GM21619 (cell line): ENCODE results near the gene TMEM178B.
"Not testable (repeated sequence)": the region's sequence is repeated elsewhere in the genome, so short reads cannot be mapped to it uniquely, and the experiment has no call there.

Experiments used
- ATAC-seq: cut with Tn5 transposase; IDR thresholded peaks from one replicate; pipeline ENCODE4 v1.9.1; 2021; ENCODE audit not compliant: unreplicated experiment

Gene TMEM178B

GRCh38 chr7:141074162-141074991 is 513 bp downstream of the TMEM178B start:
- no peak for ATAC-seq

GRCh38 chr7:141074997-141075396 is 1.1 kb downstream of the TMEM178B start:
- ATAC-seq: no peak

GRCh38 chr7:141076377-141076776 is 2.5 kb downstream of the TMEM178B start:
- no peak for ATAC-seq

GRCh38 chr7:141079219-141079618 is 5.4 kb downstream of the TMEM178B start:
- no peak for ATAC-seq

GRCh38 chr7:141089490-141089889 is 15.6 kb downstream of the TMEM178B start:
- not testable (repeated sequence) for ATAC-seq

- no peak for ATAC-seq
Observed at GRCh38 chr7:141094336-141095070, 20.6 kb downstream of the TMEM178B start.

GRCh38 chr7:141097430-141097829 is 23.6 kb downstream of the TMEM178B start:
- ATAC-seq: no peak

- no peak for ATAC-seq
Observed at GRCh38 chr7:141102436-141102835, 28.6 kb downstream of the TMEM178B start.

- ATAC-seq: no peak
Observed at GRCh38 chr7:141103847-141104429, 30.1 kb downstream of the TMEM178B start.

- ATAC-seq: no peak
Observed at GRCh38 chr7:141113131-141113530, 39.3 kb downstream of the TMEM178B start.

- ATAC-seq: no peak
Observed at GRCh38 chr7:141114029-141114664, 40.3 kb downstream of the TMEM178B start.

GRCh38 chr7:141115965-141116364 is 42.1 kb downstream of the TMEM178B start:
- ATAC-seq: no peak

- not testable (repeated sequence) for ATAC-seq
Observed at GRCh38 chr7:141116661-141117060, 42.8 kb downstream of the TMEM178B start.

GRCh38 chr7:141118767-141119166 is 44.9 kb downstream of the TMEM178B start:
- ATAC-seq: no peak

GRCh38 chr7:141119187-141119586 is 45.3 kb downstream of the TMEM178B start:
- ATAC-seq: no peak

- no peak for ATAC-seq
Observed at GRCh38 chr7:141122736-141123135, 48.9 kb downstream of the TMEM178B start.

- ATAC-seq: no peak
Observed at GRCh38 chr7:141123522-141123921, 49.7 kb downstream of the TMEM178B start.

- no peak for ATAC-seq
Observed at GRCh38 chr7:141126107-141126506, 52.2 kb downstream of the TMEM178B start.

- no peak for ATAC-seq
Observed at GRCh38 chr7:141128506-141128905, 54.6 kb downstream of the TMEM178B start.

- no peak for ATAC-seq
Observed at GRCh38 chr7:141128931-141129330, 55.1 kb downstream of the TMEM178B start.

- ATAC-seq: no peak
Observed at GRCh38 chr7:141132671-141133070, 58.8 kb downstream of the TMEM178B start.
